Measurements from ENCODE around the gene WRAP73.

WRAP73 gene

GRCh38 chr1:3681231-3681897, 31.5 kb upstream of the WRAP73 start:
- DNase-seq = no peak

DNA sequence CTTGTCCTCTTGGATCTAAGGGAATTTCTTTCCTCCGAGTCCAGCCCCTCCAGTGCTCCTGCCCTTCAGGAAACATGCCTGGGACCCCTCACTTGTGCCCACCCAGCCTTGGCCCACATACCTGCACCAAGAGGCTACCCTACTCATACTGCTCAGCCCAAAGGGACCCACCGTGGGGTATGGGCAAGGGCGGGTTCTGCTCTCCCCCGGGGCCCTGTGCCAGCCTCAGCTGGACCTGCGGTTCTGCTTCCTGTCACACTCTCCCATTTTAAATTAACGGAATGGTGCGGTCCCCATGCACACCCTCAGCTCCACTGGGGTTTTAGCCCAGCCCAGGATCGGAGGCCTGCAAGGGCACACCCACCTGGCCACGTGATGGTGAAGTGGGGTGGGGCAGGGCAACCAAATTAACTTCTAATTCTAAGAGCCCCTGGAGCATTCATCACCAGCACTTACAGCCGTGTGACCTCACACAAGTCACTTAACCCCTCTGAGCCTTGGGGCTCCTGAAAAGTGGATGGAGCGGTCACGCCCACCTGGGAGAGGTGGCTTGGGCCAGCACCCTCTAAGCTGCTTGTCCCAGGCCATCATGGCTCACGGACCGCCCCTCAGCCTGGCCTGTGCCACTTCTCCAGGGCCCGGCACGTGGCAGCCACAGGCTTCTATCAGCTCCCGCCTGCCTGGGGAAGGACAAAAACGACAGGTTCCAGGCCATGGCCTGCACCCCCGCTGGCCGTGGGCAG, 30.8 kb upstream of the WRAP73 start:
- no peak for DNase-seq

- no peak for DNase-seq
Measured at GRCh38 chr1:3679799-3680453, 30.0 kb upstream of the WRAP73 start.

DNA sequence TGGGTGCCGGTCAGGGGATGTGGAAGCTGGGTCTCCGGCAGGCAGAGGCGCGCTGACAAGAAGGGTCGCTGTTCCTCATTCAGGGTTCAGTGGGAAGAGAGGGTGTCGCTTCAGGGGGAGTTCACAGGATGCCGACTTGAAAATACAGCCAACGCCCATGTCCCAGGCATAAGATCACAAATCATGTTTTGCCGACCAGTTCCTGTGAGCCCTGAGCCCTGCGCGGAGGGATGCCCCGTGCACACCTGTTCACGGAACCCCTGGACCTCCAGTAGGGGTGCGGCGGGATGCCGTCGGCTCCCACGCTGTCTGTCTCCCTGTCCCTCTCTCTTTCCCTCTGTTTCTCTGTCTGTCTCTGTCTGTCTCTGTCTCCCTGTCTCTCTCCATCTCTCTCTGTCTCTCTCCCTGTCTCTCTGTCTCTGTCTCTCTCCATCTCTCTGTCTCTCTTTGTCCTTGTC, 29.2 kb upstream of the WRAP73 start:
- no peak for DNase-seq

- no peak for DNase-seq
Measured at GRCh38 chr1:3678361-3679097, 28.6 kb upstream of the WRAP73 start.

- no peak for DNase-seq
Measured at GRCh38 chr1:3677484-3677883, 27.6 kb upstream of the WRAP73 start.

GRCh38 chr1:3676581-3677470, 26.9 kb upstream of the WRAP73 start:
- DNase-seq = no peak

DNA sequence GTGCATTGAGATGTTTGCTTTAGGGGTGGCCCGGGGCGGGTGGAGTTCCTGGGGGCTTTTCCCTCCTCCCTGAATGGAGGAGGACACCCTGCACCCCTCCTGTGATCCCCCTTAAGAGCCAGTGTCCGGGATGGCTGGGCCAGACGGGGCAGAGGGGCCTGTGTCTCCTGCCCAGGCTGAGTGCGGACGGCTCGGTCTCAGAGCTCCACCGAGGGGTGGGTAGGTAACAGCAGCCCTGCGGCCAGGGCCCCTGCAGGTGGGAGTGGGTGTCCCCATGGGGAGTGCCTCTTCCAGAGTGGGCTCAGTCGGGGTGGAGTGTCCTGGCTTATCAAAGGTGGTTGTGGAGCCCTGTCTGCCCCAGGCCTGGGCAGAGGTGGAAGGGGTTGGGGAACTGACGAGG, 25.5 kb upstream of the WRAP73 start:
- no peak for DNase-seq

GRCh38 chr1:3674100-3675094, 24.5 kb upstream of the WRAP73 start:
- DNase-seq = no peak

GRCh38 chr1:3673381-3674099, 23.6 kb upstream of the WRAP73 start:
- DNase-seq = no peak

GRCh38 chr1:3672971-3673361, 23.1 kb upstream of the WRAP73 start:
- no peak for DNase-seq

DNA sequence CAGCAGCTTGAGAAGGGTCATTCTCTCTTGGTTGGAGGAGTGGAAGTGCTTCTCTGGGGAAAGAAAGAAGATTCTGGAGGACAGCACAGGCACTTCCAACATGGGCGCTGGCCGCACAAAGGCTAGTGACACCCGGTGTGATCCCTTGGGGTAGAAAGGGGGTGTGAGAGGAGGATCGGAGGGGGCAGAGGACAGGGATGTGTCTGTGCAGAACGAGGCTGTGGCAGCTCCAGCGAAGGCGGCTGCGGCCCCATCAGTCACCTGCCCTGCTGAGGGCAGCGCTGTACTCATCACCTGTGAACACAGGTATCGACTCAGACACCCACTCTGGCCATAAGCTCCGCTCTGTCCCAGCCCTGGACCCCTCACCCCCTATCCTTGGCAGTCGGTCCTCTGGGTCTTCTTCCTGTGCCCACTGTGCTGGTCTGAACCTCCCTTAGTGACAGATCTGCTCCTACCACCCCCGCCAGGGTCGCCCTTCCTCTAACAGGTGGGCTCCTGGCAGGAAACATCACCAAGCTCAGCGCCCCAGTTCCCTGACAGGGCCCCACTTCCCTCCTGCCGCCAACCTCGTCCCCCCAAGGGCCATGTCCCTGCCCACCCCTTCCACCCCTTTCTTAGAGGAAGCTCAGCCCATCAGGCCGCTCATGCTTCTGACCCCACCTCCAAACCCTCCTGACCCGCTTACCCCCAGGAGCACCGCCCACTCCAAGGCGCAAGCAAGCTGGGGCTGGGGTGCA, 22.5 kb upstream of the WRAP73 start:
- no peak for DNase-seq

GRCh38 chr1:3671371-3672180, 21.7 kb upstream of the WRAP73 start:
- no peak for DNase-seq

- no peak for DNase-seq
Measured at GRCh38 chr1:3670823-3671265, 20.9 kb upstream of the WRAP73 start.

DNA sequence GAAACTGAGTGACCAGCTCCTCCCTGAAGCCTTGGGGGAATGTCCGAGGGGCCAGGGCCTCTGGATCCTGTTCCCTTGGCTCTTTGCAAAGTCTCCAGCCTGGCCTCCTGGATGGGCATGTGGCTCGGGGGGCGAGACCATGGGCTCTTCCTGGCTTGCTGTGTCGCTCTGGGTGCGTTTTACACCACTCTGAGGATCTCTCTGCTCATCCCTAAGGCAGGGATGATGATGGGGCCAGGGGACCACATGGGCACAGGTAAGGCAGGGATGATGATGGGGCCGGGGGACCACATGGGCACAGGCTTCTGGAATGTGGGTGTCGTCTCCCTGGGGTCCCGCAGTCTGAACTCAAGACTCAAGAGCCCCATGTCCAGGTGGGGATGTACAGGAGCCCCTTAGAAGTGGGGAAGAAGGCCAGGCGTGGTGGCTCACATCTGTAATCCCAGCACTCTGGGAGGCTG, 20.1 kb upstream of the WRAP73 start:
- DNase-seq = no peak

GRCh38 chr1:3669421-3669821, 19.5 kb upstream of the WRAP73 start:
- DNase-seq = no peak

- DNase-seq = no peak
Measured at GRCh38 chr1:3668585-3669300, 18.8 kb upstream of the WRAP73 start.

GRCh38 chr1:3668148-3668547, 18.2 kb upstream of the WRAP73 start:
- DNase-seq = no peak
